Neural cell (in vitro differentiated cells): ENCODE results near the gene EPAS1. TPM values are rescaled to one million over a fixed set of nuclear protein-coding genes. Genes with fewer than 3 reads are reported as not detected.

ENCODE experiments used
- H2AFZ ChIP-seq: fragments of 200-600, 300-800 bp; sonication (generic), shearing (Covaris generic); 2 replicates; pipeline ENCODE4 v1.6.0; 2014; ENCODE audit warnings: low read depth, mild to moderate bottlenecking, antibody characterized with exemption, low read length, moderate library complexity
- H3F3A ChIP-seq: fragments of 200-600 bp; shearing (Covaris generic); 2 replicates; pipeline ENCODE4 v1.6.1; 2016; ENCODE audit warnings: mild to moderate bottlenecking, moderate library complexity, mixed read lengths, antibody characterized with exemption, low read length; ENCODE audit not compliant: insufficient read depth, poor library complexity, severe bottlenecking
- H3K27ac ChIP-seq: fragments of 200-600, 300-800 bp; sonication (generic), shearing (Covaris generic); 2 replicates; pipeline ENCODE4 v1.5.1; 2014; ENCODE audit warnings: mild to moderate bottlenecking, low read length, moderate library complexity
- H3K27me3 ChIP-seq: fragments of 300-800, 200-600 bp; sonication (generic), shearing (Covaris generic); 2 replicates; pipeline ENCODE4 v1.6.0; 2014; ENCODE audit warnings: mild to moderate bottlenecking, low read depth, low read length, moderate library complexity; ENCODE audit not compliant: insufficient read depth
- H3K36me3 ChIP-seq: fragments of 300-800, 200-600 bp; sonication (generic), shearing (Covaris generic); 2 replicates; pipeline ENCODE4 v1.5.1; 2014; ENCODE audit warnings: mild to moderate bottlenecking, antibody characterized with exemption, low read length, moderate library complexity; ENCODE audit not compliant: insufficient read depth
- H3K4me2 ChIP-seq: fragments of 300-800, 200-600 bp; sonication (generic), shearing (Covaris generic); 2 replicates; pipeline ENCODE4 v1.6.0; 2014; ENCODE audit warnings: mild to moderate bottlenecking, low read length
- H3K4me3 ChIP-seq: fragments of 300-800, 200-600 bp; sonication (generic), shearing (Covaris generic); 2 replicates; pipeline ENCODE4 v1.5.1; 2014; ENCODE audit warnings: mild to moderate bottlenecking, low read length, moderate library complexity
- H3K79me2 ChIP-seq: fragments of 200-600 bp; shearing (Covaris generic); replicated peaks from 2 replicates; pipeline ENCODE4 v1.6.0; 2014; ENCODE audit warnings: mild to moderate bottlenecking, low read length, moderate library complexity; ENCODE audit not compliant: insufficient read depth
- H3K9ac ChIP-seq: fragments of 300-800, 200-600 bp; sonication (generic), shearing (Covaris generic); 2 replicates; pipeline ENCODE4 v1.6.1; 2016; ENCODE audit warnings: mild to moderate bottlenecking, low read length, mixed read lengths
- H3K9me2 ChIP-seq: fragments of 200-600 bp; shearing (Covaris generic); 2 replicates; pipeline ENCODE4 v1.6.1; 2016; ENCODE audit warnings: mild to moderate bottlenecking, low read length, mixed read lengths; ENCODE audit not compliant: insufficient read depth
- H3K9me3 ChIP-seq: fragments of 200-600, 300-800 bp; sonication (generic), shearing (Covaris generic); 2 replicates; pipeline ENCODE4 v1.6.1; 2016; ENCODE audit warnings: mild to moderate bottlenecking, mixed run types, low read length, moderate library complexity, mixed read lengths
- H4K20me1 ChIP-seq: fragments of 200-600 bp; shearing (Covaris generic); 2 replicates; pipeline ENCODE4 v1.6.1; 2016; ENCODE audit warnings: mild to moderate bottlenecking, mixed run types; ENCODE audit not compliant: insufficient read depth
- CTCF ChIP-seq: fragments of 450-650 bp; IDR thresholded peaks from 2 replicates; pipeline ENCODE4 v1.5.1; 2014; ENCODE audit warnings: antibody characterized with exemption, mild to moderate bottlenecking, moderate library complexity; ENCODE audit not compliant: poor library complexity, severe bottlenecking
- EP300 ChIP-seq: fragments of 450-650 bp; conservative IDR thresholded peaks from 2 replicates; pipeline ENCODE4 v1.6.1; 2014; ENCODE audit warnings: antibody characterized with exemption, mild to moderate bottlenecking, moderate library complexity; ENCODE audit not compliant: poor library complexity, severe bottlenecking
- EZH2 ChIP-seq: fragments of 200-600, 300-800 bp; shearing (Covaris generic), sonication (generic); IDR thresholded peaks from 2 replicates; pipeline ENCODE4 v1.6.1; 2014; ENCODE audit warnings: antibody characterized with exemption, low read length, borderline replicate concordance, mild to moderate bottlenecking; ENCODE audit not compliant: insufficient read depth, poor library complexity, severe bottlenecking
- MXI1 ChIP-seq: fragments of 450-650 bp; conservative IDR thresholded peaks from 2 replicates; pipeline ENCODE4 v1.6.1; 2014; ENCODE audit warnings: antibody characterized with exemption, mild to moderate bottlenecking; ENCODE audit not compliant: poor library complexity, severe bottlenecking
- POLR2AphosphoS5 ChIP-seq: IDR thresholded peaks from 2 replicates; pipeline ENCODE4 v1.6.1; 2012
- RAD21 ChIP-seq: fragments of 450-650 bp; conservative IDR thresholded peaks from 2 replicates; pipeline ENCODE4 v1.6.1; 2014; ENCODE audit warnings: antibody characterized with exemption, mild to moderate bottlenecking, moderate library complexity
- SMC3 ChIP-seq: fragments of 450-650 bp; conservative IDR thresholded peaks from 2 replicates; pipeline ENCODE4 v1.6.1; 2014; ENCODE audit warnings: antibody characterized with exemption, mild to moderate bottlenecking, moderate library complexity; ENCODE audit not compliant: poor library complexity
- TAF1 ChIP-seq: IDR thresholded peaks from 2 replicates; pipeline ENCODE4 v1.6.1; 2012; ENCODE audit warnings: low read depth
- polyA plus RNA-seq: library from polyadenylated mRNA; depleted of rRNA; stranded (reverse); fragments of >200 nt; gene quantifications from 2 replicates; pipeline ENCODE4 v1.2.3, GENCODE V29; 2014
- TF ChIP-seq, protein P1 (sequence below): IDR thresholded peaks from 2 replicates; pipeline ENCODE4 v1.6.1; 2012; ENCODE audit warnings: borderline replicate concordance

Gene EPAS1
- polyA plus RNA-seq, 1 donor from 2014 or later = not detected

DNA sequence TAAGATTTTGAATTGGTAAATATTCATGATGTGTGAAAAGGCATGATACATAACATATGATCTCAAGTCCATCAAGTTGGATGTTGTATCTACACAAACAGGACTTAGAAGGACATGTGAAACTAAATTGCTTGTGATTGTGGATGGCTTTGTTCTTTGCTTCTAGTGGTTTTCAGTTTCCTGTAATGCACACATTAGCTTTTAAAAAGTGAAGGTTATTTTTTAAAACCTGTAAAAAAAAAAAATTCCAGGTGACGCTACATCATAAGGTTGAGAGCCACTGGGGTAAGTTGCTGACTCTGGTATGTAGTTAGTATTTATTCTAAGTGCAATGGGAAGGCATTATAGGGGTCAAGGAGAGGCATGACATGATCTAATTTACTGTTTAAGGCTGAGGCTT is 133.8 kb downstream of the EPAS1 start:
- H3K4me3 ChIP-seq = no peak overlapping the region
- H4K20me1 ChIP-seq = no peaks in the 10 kb centered on the region
- no peaks in the 10 kb centered on the region for H3K27me3 ChIP-seq
- no peak overlapping the region for H2AFZ ChIP-seq
- no peaks in the 10 kb centered on the region for H3F3A ChIP-seq
- H3K4me2 ChIP-seq = no peak overlapping the region
- TF ChIP-seq TAF1 (no peak), SMC3 (no peak), EZH2 (no peak), POLR2AphosphoS5 (no peak), CTCF (no peak), EP300 (no peak), MXI1 (no peak), RAD21 (no peak)
- TF ChIP-seq, protein P1, sequence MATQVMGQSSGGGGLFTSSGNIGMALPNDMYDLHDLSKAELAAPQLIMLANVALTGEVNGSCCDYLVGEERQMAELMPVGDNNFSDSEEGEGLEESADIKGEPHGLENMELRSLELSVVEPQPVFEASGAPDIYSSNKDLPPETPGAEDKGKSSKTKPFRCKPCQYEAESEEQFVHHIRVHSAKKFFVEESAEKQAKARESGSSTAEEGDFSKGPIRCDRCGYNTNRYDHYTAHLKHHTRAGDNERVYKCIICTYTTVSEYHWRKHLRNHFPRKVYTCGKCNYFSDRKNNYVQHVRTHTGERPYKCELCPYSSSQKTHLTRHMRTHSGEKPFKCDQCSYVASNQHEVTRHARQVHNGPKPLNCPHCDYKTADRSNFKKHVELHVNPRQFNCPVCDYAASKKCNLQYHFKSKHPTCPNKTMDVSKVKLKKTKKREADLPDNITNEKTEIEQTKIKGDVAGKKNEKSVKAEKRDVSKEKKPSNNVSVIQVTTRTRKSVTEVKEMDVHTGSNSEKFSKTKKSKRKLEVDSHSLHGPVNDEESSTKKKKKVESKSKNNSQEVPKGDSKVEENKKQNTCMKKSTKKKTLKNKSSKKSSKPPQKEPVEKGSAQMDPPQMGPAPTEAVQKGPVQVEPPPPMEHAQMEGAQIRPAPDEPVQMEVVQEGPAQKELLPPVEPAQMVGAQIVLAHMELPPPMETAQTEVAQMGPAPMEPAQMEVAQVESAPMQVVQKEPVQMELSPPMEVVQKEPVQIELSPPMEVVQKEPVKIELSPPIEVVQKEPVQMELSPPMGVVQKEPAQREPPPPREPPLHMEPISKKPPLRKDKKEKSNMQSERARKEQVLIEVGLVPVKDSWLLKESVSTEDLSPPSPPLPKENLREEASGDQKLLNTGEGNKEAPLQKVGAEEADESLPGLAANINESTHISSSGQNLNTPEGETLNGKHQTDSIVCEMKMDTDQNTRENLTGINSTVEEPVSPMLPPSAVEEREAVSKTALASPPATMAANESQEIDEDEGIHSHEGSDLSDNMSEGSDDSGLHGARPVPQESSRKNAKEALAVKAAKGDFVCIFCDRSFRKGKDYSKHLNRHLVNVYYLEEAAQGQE = no peak
- H3K79me2 ChIP-seq = no peaks in the 10 kb centered on the region
- no peaks in the 10 kb centered on the region for H3K36me3 ChIP-seq
- no peak overlapping the region for H3K27ac ChIP-seq
- H3K9me3 ChIP-seq = no peaks in the 10 kb centered on the region
- no peaks in the 10 kb centered on the region for H3K9me2 ChIP-seq
- no peak overlapping the region for H3K9ac ChIP-seq

DNA sequence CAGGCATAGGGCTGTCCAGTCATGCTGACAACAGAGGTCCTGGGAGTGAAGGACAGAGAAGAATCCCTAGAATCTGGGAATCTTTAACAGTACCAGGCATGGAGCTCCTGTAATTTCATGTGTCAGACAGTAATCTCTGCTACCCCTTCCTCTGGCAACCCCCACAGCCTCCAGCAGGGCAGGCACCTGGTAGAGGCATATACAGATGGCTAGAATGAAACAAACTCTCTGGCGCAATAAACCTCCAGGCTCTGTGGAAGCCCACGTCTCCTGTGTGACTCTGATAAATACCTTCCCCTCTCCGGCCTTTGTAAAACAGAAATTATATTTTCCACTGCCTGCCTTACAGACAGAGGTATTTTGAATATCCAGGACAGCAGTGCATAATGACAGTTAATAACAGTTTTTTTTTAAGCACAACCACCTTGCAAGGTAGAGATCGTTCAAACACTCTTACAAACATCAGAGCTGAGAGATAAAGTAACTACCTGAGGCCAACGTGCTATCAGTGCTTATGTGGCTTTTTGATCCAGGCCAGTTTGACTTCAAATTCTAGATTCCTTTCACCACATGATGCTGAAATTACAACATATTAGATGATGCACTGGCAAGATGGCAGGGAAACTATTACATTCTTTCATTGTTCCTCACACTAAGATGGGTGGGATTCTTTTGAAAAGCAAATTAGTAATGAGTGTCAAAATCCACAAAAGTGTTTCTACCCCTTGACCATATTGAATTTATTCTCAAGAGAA is 134.5 kb downstream of the EPAS1 start:
- Histone ChIP-seq H2AFZ (no peak overlapping the region), H3K9me2 (no peaks in the 10 kb centered on the region), H3K9ac (no peak overlapping the region), H3K79me2 (no peaks in the 10 kb centered on the region), H3K9me3 (no peaks in the 10 kb centered on the region), H3K4me2 (no peak overlapping the region), H3F3A (no peaks in the 10 kb centered on the region), H3K27me3 (no peaks in the 10 kb centered on the region), H4K20me1 (no peaks in the 10 kb centered on the region), H3K4me3 (no peak overlapping the region), H3K27ac (no peak overlapping the region), H3K36me3 (no peaks in the 10 kb centered on the region)
- no peak for TF ChIP-seq CTCF
- no peak for TF ChIP-seq SMC3
- no peak for TF ChIP-seq MXI1
- TF ChIP-seq, protein P1 = no peak
- TF ChIP-seq TAF1 = no peak
- TF ChIP-seq POLR2AphosphoS5 = no peak
- no peak for TF ChIP-seq RAD21
- no peak for TF ChIP-seq EP300
- no peak for TF ChIP-seq EZH2
